ENCODE results near the gene EHBP1L1. TPM values are rescaled to one million over a fixed set of nuclear protein-coding genes. Genes with fewer than 3 reads are reported as not detected.

Gene EHBP1L1
- total and polyA plus RNA-seq, 2 of the 13 experiments (the other 11 are each of a cell fraction or from before 2014, with no cell fraction given): 8.3 to 10.6 TPM

DNA sequence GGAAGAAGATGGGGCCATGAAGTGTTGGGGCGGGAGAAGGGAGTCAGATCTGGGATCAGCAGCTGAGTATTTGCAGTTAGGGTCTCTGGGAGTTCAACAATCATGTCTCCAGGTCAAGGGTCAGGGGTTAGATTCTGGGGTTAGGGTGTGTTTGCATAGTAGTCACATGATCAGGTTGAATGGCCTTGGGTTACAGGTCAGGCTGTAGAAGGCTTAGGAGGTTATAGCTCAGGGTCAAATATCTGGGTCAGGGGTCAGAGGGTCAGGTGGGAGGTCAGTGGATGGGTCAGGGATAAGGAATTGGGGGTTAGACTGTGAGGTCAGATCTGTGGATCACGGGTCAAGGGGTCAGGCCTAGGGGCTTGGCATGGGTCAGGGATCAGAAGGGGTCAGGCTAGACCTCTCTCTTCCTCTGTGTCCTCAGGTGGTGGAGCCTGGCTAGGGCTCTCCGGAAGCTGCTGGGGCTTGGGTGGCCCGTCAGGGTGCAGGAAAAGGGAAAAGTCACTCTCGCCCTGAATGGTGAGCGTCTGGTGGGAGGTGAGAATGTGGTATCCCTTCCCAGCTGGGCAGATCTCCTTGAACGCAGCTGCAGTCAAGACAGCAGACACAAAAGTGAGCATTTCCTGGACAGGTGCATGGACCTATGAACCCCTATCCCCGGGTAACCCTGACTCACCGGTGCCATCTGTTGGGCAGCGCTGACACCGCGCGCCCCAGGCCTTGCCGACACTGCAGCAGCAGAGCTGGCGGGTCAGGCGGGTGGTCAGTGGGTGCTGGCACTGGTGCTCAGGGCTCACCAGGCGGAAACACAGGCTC, 24.1 kb upstream of the EHBP1L1 start (continued):
- TF ChIP-seq, protein P1, sequence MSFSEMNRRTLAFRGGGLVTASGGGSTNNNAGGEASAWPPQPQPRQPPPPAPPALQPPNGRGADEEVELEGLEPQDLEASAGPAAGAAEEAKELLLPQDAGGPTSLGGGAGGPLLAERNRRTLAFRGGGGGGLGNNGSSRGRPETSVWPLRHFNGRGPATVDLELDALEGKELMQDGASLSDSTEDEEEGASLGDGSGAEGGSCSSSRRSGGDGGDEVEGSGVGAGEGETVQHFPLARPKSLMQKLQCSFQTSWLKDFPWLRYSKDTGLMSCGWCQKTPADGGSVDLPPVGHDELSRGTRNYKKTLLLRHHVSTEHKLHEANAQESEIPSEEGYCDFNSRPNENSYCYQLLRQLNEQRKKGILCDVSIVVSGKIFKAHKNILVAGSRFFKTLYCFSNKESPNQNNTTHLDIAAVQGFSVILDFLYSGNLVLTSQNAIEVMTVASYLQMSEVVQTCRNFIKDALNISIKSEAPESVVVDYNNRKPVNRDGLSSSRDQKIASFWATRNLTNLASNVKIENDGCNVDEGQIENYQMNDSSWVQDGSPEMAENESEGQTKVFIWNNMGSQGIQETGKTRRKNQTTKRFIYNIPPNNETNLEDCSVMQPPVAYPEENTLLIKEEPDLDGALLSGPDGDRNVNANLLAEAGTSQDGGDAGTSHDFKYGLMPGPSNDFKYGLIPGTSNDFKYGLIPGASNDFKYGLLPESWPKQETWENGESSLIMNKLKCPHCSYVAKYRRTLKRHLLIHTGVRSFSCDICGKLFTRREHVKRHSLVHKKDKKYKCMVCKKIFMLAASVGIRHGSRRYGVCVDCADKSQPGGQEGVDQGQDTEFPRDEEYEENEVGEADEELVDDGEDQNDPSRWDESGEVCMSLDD (CRISPR knock-in tag; IDR thresholded peaks at IDR 0.05; ENCODE audit: borderline replicate concordance): peak; percentile 53; the same call in 1 of the 2 replicates
- TF ChIP-seq, protein P2, sequence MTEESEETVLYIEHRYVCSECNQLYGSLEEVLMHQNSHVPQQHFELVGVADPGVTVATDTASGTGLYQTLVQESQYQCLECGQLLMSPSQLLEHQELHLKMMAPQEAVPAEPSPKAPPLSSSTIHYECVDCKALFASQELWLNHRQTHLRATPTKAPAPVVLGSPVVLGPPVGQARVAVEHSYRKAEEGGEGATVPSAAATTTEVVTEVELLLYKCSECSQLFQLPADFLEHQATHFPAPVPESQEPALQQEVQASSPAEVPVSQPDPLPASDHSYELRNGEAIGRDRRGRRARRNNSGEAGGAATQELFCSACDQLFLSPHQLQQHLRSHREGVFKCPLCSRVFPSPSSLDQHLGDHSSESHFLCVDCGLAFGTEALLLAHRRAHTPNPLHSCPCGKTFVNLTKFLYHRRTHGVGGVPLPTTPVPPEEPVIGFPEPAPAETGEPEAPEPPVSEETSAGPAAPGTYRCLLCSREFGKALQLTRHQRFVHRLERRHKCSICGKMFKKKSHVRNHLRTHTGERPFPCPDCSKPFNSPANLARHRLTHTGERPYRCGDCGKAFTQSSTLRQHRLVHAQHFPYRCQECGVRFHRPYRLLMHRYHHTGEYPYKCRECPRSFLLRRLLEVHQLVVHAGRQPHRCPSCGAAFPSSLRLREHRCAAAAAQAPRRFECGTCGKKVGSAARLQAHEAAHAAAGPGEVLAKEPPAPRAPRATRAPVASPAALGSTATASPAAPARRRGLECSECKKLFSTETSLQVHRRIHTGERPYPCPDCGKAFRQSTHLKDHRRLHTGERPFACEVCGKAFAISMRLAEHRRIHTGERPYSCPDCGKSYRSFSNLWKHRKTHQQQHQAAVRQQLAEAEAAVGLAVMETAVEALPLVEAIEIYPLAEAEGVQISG (CRISPR knock-in tag; IDR thresholded peaks at IDR 0.05): peak; percentile 21; the same call in 1 of the 2 replicates
- TF ChIP-seq XRCC5 (optimal IDR thresholded peaks at IDR 0.05; ENCODE audit: low read length) (peak; percentile 43), ZNF674 (CRISPR knock-in tag; IDR thresholded peaks at IDR 0.05; ENCODE audit: low read depth) (no peak), IKZF4 (CRISPR knock-in tag; IDR thresholded peaks at IDR 0.05; ENCODE audit: borderline replicate concordance, low read depth, not compliant biosample characterization) (no peak), ARID2 (CRISPR knock-in tag; IDR thresholded peaks at IDR 0.05; ENCODE audit: borderline replicate concordance) (no peak), SOX13 (IDR thresholded peaks at IDR 0.05) (no peak), SOX13 (CRISPR knock-in tag; conservative IDR thresholded peaks at IDR 0.05 in 1 of 2, IDR thresholded peaks at IDR 0.05 in 1 of 2) (0 out of 4 replicates have a peak, but pooled peaks of 1 of the 2 experiments have one; percentile 11)
- TF ChIP-seq, protein P3, sequence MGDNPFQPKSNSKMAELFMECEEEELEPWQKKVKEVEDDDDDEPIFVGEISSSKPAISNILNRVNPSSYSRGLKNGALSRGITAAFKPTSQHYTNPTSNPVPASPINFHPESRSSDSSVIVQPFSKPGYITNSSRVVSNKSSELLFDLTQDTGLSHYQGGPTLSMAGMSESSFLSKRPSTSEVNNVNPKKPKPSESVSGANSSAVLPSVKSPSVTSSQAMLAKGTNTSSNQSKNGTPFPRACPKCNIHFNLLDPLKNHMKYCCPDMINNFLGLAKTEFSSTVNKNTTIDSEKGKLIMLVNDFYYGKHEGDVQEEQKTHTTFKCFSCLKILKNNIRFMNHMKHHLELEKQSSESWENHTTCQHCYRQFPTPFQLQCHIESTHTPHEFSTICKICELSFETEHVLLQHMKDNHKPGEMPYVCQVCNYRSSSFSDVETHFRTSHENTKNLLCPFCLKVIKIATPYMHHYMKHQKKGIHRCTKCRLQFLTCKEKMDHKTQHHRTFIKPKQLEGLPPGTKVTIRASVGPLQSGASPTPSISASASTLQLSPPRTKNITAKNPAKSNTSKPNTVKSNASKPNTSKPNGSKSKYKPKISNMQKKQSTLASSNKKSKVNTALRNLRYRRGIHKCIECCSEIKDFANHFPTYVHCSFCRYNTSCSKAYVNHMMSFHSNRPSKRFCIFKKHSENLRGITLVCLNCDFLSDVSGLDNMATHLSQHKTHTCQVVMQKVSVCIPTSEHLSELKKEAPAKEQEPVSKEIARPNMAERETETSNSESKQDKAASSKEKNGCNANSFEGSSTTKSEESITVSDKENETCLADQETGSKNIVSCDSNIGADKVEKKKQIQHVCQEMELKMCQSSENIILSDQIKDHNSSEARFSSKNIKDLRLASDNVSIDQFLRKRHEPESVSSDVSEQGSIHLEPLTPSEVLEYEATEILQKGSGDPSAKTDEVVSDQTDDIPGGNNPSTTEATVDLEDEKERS (CRISPR knock-in tag; IDR thresholded peaks at IDR 0.05): 0 out of 2 replicates have a peak, but pooled peaks have one; percentile 22
- TF ChIP-seq, protein P4, sequence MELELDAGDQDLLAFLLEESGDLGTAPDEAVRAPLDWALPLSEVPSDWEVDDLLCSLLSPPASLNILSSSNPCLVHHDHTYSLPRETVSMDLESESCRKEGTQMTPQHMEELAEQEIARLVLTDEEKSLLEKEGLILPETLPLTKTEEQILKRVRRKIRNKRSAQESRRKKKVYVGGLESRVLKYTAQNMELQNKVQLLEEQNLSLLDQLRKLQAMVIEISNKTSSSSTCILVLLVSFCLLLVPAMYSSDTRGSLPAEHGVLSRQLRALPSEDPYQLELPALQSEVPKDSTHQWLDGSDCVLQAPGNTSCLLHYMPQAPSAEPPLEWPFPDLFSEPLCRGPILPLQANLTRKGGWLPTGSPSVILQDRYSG (CRISPR knock-in tag; IDR thresholded peaks at IDR 0.05): no peak
- TF ChIP-seq, protein P5, sequence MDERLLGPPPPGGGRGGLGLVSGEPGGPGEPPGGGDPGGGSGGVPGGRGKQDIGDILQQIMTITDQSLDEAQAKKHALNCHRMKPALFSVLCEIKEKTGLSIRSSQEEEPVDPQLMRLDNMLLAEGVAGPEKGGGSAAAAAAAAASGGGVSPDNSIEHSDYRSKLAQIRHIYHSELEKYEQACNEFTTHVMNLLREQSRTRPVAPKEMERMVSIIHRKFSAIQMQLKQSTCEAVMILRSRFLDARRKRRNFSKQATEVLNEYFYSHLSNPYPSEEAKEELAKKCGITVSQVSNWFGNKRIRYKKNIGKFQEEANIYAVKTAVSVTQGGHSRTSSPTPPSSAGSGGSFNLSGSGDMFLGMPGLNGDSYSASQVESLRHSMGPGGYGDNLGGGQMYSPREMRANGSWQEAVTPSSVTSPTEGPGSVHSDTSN (CRISPR knock-in tag; IDR thresholded peaks at IDR 0.05): no peak
- TF ChIP-seq, protein P6, sequence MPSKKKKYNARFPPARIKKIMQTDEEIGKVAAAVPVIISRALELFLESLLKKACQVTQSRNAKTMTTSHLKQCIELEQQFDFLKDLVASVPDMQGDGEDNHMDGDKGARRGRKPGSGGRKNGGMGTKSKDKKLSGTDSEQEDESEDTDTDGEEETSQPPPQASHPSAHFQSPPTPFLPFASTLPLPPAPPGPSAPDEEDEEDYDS (CRISPR knock-in tag; IDR thresholded peaks at IDR 0.05): no peak
- TF ChIP-seq, protein P7, sequence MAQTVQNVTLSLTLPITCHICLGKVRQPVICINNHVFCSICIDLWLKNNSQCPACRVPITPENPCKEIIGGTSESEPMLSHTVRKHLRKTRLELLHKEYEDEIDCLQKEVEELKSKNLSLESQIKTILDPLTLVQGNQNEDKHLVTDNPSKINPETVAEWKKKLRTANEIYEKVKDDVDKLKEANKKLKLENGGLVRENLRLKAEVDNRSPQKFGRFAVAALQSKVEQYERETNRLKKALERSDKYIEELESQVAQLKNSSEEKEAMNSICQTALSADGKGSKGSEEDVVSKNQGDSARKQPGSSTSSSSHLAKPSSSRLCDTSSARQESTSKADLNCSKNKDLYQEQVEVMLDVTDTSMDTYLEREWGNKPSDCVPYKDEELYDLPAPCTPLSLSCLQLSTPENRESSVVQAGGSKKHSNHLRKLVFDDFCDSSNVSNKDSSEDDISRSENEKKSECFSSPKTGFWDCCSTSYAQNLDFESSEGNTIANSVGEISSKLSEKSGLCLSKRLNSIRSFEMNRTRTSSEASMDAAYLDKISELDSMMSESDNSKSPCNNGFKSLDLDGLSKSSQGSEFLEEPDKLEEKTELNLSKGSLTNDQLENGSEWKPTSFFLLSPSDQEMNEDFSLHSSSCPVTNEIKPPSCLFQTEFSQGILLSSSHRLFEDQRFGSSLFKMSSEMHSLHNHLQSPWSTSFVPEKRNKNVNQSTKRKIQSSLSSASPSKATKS (CRISPR knock-in tag; IDR thresholded peaks at IDR 0.05): no peak

Measured in HepG2 (cell line).